K562 (cell line): ENCODE data around the gene ATP6V0E1. TPM values are rescaled to one million over a fixed set of nuclear protein-coding genes. Genes with fewer than 3 reads are reported as not detected.
A peak's percentile ranks its signal among the peaks of the same experiment; 100 is the strongest.

Source experiments
- ARID2 ChIP-seq: fragments of 450-650 bp; IDR thresholded peaks from 2 replicates; pipeline ENCODE4 v1.6.1; 2017; ENCODE audit warnings: antibody characterized with exemption, mild to moderate bottlenecking
- ATF4 ChIP-seq: fragments of 450-650 bp; formaldehyde crosslinking; IDR thresholded peaks from 2 replicates; pipeline ENCODE4 v1.4.0; 2022; ENCODE audit warnings: mild to moderate bottlenecking, moderate library complexity
- CHCHD3 ChIP-seq: fragments of 250-450 bp; sonication (Bioruptor Pico); IDR thresholded peaks from 2 replicates; pipeline ENCODE4 v2.1.2; 2022; ENCODE audit warnings: mild to moderate bottlenecking
- DEAF1 ChIP-seq: fragments of 450-650 bp; formaldehyde crosslinking; IDR thresholded peaks from 2 replicates; pipeline ENCODE4 v1.4.0; 2020; ENCODE audit warnings: mild to moderate bottlenecking, moderate library complexity
- GATAD2A ChIP-seq: fragments of 450-650 bp; IDR thresholded peaks from 2 replicates; pipeline ENCODE4 v1.6.1; 2017
- HDAC8 ChIP-seq: fragments of 450-650 bp; IDR thresholded peaks from 2 replicates; pipeline ENCODE4 v1.6.1; 2016; ENCODE audit warnings: mild to moderate bottlenecking, missing genetic modification characterization, moderate library complexity, missing compliant biosample characterization
- HINFP ChIP-seq: fragments of 450-650 bp; conservative IDR thresholded peaks from 2 replicates; pipeline ENCODE4 v1.6.1; 2016; ENCODE audit warnings: missing genetic modification characterization, low read depth, mild to moderate bottlenecking, control low read depth, missing compliant biosample characterization
- HNRNPUL1 ChIP-seq: fragments of 200-400 bp; formaldehyde crosslinking; IDR thresholded peaks from 2 replicates; pipeline ENCODE4 v1.6.1; 2017; ENCODE audit warnings: low read length
- ILK ChIP-seq: fragments of 450-650 bp; IDR thresholded peaks from 2 replicates; pipeline ENCODE4 v1.6.1; 2016; ENCODE audit warnings: missing genetic modification characterization, low read depth, mild to moderate bottlenecking, missing compliant biosample characterization, moderate library complexity, borderline replicate concordance
- JUND ChIP-seq, 2 experiments: IDR thresholded peaks; 2 replicates in 1 of 2; 3 replicates in 1 of 2; pipeline ENCODE4 v1.6.1; 2011; ENCODE audit warnings: borderline replicate concordance in 2 of 2, low read depth in 2 of 2, low read length in 2 of 2, improper control_type of control experiment in 1 of 2, missing biosample characterization in 1 of 2, missing genetic modification characterization in 1 of 2, missing genetic modification reagents in 1 of 2
- MAFG ChIP-seq: fragments of 450-650 bp; conservative IDR thresholded peaks from 2 replicates; pipeline ENCODE4 v1.6.1; 2016; ENCODE audit warnings: missing genetic modification characterization, missing compliant biosample characterization
- NR0B1 ChIP-seq: fragments of 450-650 bp; IDR thresholded peaks from one replicate; pipeline ENCODE4 v1.6.1; 2018; ENCODE audit warnings: mild to moderate bottlenecking, moderate library complexity; ENCODE audit not compliant: partially characterized antibody
- PCBP2 ChIP-seq: fragments of 200-400 bp; formaldehyde crosslinking; IDR thresholded peaks from 2 replicates; pipeline ENCODE4 v1.6.1; 2018; ENCODE audit warnings: low read length, low read depth, mild to moderate bottlenecking, moderate library complexity; ENCODE audit not compliant: poor library complexity, severe bottlenecking
- PML ChIP-seq: IDR thresholded peaks from 2 replicates; pipeline ENCODE4 v1.6.1; 2012; ENCODE audit warnings: low read length, inconsistent platforms
- RHOXF2B ChIP-seq: fragments of 250-450 bp; sonication (Bioruptor Pico); conservative IDR thresholded peaks from 2 replicates; pipeline ENCODE4 v1.5.1; 2021
- TFAM ChIP-seq: fragments of 250-450 bp; sonication (Bioruptor Pico); conservative IDR thresholded peaks from 2 replicates; pipeline ENCODE4 v1.5.0; 2021; ENCODE audit warnings: mild to moderate bottlenecking, moderate library complexity
- THRB ChIP-seq: fragments of 450-650 bp; formaldehyde crosslinking; conservative IDR thresholded peaks from 2 replicates; pipeline ENCODE4 v1.4.0; 2022; ENCODE audit warnings: mild to moderate bottlenecking, missing genetic modification characterization
- ZBTB17 ChIP-seq: fragments of 450-650 bp; formaldehyde crosslinking; IDR thresholded peaks from 2 replicates; pipeline ENCODE4 v1.4.0; 2020; ENCODE audit warnings: mild to moderate bottlenecking
- ZFX ChIP-seq: sonication (generic); formaldehyde crosslinking; IDR thresholded peaks from 2 replicates; pipeline ENCODE4 v1.8.0; 2022; ENCODE audit warnings: mild to moderate bottlenecking, missing genetic modification reagents, moderate library complexity
- ZKSCAN8 ChIP-seq: fragments of 200-800 bp; sonication (Bioruptor generic); IDR thresholded peaks from 2 replicates; pipeline ENCODE4 v1.6.1; 2016; ENCODE audit warnings: missing genetic modification characterization, missing compliant biosample characterization
- ZNF75A ChIP-seq: fragments of 450-650 bp; formaldehyde crosslinking; IDR thresholded peaks from 2 replicates; pipeline ENCODE4 v1.4.0; 2020; ENCODE audit warnings: mild to moderate bottlenecking
- ZNF778 ChIP-seq: fragments of 450-650 bp; formaldehyde crosslinking; IDR thresholded peaks from 2 replicates; pipeline ENCODE4 v1.4.0; 2020; ENCODE audit warnings: mild to moderate bottlenecking, moderate library complexity
- polyA plus RNA-seq, 8 experiments: library from polyadenylated mRNA; depleted of rRNA in 4 of 8; stranded (reverse) in 5 of 8; unstranded in 3 of 8; fragments of >200 nt; fragmentation: Nextera tagmentation in 2 of 8; fragmentation: Illumina TruSeq in 1 of 8; extraction: Ambion mirVana in 2 of 8; extraction: Trizol in 1 of 8; gene quantifications; 2 replicates each; pipeline versions ENCODE4 v1.2.1 to v1.2.3, GENCODE V29; 2011 to 2014; ENCODE audit warnings: inconsistent platforms in 1 of 8, missing spikeins in 1 of 8
- total RNA-seq, 7 experiments: library from RNA; depleted of rRNA in 6 of 7; stranded (reverse); fragments of >200 nt in 6 of 7; fragmentation: Illumina TruSeq in 2 of 7; extraction: Trizol in 2 of 7; gene quantifications; 2 replicates each; pipeline versions ENCODE4 v1.2.1 to v1.2.3, GENCODE V29; 2011 to 2021; ENCODE audit warnings: low replicate concordance in 1 of 7

ATP6V0E1 gene
- total and polyA plus RNA-seq, 9 of the 15 experiments (the other 6 are each of a cell fraction or from before 2014, with no cell fraction given): 63.8 to 395 (median 112) TPM

- TF ChIP-seq HDAC8 (tag) (no peak), GATAD2A (no peak), CHCHD3 (CRISPR knock-in tag) (no peak), ZFX (CRISPR knock-in tag) (peak; percentile 88), PML (no peak), MAFG (tag) (peak; percentile 78), ILK (tag) (no peak), TFAM (CRISPR knock-in tag) (no peak), HNRNPUL1 (no peak), ZNF75A (CRISPR knock-in tag) (no peak), NR0B1 (no peak), THRB (CRISPR knock-in tag) (no peak), JUND (IDR thresholded peaks at IDR 0.05; ENCODE audit: borderline replicate concordance, low read depth, low read length) (peak; percentile 52; the same call in 1 of the 2 replicates), JUND (tag; IDR thresholded peaks at IDR 0.05; ENCODE audit: borderline replicate concordance, low read depth, low read length) (peak; percentile 47; the same call in 1 of the 3 replicates), ZKSCAN8 (CRISPR knock-in tag) (no peak), ATF4 (CRISPR knock-in tag) (no peak), PCBP2 (no peak), ARID2 (no peak), RHOXF2B (CRISPR knock-in tag) (0 out of 2 replicates have a peak, but pooled peaks have one; percentile 52), HINFP (no peak), DEAF1 (peak; percentile 42), ZBTB17 (CRISPR knock-in tag) (0 out of 2 replicates have a peak, but pooled peaks have one; percentile 26), ZNF778 (CRISPR knock-in tag) (no peak)
These were observed 828 bp downstream of the ATP6V0E1 start (continued) for GRCh38 chr5:172984244-172984953.
